LHCN-M2 (cell line): Measurements from ENCODE around the gene BCAS3. TPM values are rescaled to one million over a fixed set of nuclear protein-coding genes. Genes with fewer than 3 reads are reported as not detected.
A peak's percentile ranks its signal among the peaks of the same experiment; 100 is the strongest.

Source experiments
- DNase-seq: peaks from one replicate; pipeline ENCODE4 v3.0.0-alpha.2; 2012; ENCODE audit warnings: low read depth
- total RNA-seq: library from RNA; depleted of rRNA; stranded (reverse); fragments of >200 nt; gene quantifications from 2 replicates; pipeline ENCODE4 v1.2.3, GENCODE V29; 2014

The BCAS3 gene
- total RNA-seq, 1 experiment from 2014 or later, result 6.9 TPM

DNA sequence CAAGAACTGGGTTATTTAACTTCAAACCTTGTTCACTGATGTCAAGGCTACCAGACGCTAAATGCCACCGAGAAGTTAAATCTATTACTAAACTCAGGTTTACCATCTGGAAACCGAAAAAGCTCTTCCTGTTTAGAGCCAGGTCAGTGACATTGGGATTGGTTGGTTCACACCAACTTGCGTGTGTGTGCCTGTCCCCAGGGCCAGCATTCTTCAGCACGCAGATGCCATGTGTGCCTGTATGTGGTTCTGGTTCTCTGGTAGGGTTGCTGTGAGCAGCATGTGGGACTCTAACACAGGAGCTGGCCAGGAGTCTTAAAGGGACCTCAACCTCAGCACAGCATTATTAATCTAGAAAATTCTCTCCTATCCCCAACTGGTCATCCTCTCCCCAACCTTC, 703.9 kb downstream of the BCAS3 start:
- no peak for DNase-seq

GRCh38 chr17:61382796-61383688, 705.4 kb downstream of the BCAS3 start:
- DNase-seq, result no peak

- DNase-seq, result no peak
These were observed 706.1 kb downstream of the BCAS3 start for GRCh38 chr17:61383689-61384201.

- no peak for DNase-seq
These were observed 706.7 kb downstream of the BCAS3 start for GRCh38 chr17:61384354-61384691.

DNA sequence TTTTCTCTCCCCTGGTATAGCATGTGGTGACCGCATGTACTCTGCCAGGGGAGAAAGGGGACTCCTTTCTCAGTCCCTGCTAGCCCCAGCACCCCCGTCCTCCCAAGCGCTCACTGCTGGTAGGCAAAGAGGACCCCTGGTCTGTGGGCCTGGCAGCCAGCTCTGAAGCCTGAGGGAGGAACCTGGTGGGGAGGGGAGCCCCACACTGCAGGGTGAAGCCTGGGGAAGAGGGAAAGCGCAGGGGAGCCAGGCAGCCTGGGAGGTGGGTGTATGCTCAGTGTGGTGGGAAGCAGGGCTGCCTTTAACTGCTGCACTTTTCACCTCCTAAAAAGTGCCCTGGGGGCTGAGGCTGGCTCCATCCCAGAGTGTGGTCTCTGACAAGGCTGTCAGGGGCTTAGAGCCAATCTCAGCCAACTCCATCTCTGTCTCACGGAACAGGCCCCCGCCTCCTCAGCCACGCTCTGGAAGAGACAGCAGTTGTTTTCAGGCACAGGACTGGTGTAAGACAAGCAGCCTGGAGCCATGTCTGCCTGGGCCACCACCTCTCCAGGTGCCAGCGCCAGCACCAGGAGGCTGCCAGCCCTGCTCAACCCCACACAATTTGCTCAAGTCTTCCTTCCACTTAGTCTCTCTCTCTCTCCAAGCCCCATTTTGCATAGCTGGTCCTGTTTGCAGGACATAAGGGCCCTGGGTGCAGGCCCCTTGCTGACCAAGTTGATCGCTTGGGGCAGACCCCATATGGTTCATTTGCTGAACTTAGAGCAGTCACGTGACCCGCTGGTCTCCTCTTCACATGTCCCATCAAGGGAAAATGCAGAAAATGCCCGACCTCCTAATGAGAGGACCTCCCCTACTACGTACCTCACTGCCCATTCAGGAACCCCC, 707.3 kb downstream of the BCAS3 start:
- no peak for DNase-seq

- peak; percentile 36 for DNase-seq
These were observed 708.1 kb downstream of the BCAS3 start for GRCh38 chr17:61385577-61386236.

- DNase-seq, result no peak
These were observed 708.6 kb downstream of the BCAS3 start for GRCh38 chr17:61386251-61386650.

DNA sequence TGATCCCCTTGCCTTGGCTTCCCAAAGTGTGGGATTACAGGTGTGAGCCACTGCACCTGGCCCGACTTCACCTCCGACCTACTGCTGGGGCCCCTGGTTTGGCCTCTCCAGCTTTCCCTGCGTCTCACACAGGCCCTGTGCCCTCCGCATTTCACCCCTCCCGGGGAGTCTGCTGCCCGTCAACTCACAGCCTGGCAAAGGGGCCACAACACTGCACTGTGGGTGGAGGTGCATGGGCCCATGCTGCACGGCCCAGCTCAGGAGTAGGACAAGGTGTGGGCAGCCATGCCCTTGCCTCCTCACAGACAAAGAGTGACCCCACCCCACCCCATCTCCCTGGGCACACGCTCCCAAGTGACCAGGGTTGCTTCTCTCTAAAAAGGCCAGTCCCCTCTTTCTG, 709.4 kb downstream of the BCAS3 start:
- DNase-seq, result no peak

GRCh38 chr17:61387511-61388305, 710.1 kb downstream of the BCAS3 start:
- DNase-seq, result no peak

DNA sequence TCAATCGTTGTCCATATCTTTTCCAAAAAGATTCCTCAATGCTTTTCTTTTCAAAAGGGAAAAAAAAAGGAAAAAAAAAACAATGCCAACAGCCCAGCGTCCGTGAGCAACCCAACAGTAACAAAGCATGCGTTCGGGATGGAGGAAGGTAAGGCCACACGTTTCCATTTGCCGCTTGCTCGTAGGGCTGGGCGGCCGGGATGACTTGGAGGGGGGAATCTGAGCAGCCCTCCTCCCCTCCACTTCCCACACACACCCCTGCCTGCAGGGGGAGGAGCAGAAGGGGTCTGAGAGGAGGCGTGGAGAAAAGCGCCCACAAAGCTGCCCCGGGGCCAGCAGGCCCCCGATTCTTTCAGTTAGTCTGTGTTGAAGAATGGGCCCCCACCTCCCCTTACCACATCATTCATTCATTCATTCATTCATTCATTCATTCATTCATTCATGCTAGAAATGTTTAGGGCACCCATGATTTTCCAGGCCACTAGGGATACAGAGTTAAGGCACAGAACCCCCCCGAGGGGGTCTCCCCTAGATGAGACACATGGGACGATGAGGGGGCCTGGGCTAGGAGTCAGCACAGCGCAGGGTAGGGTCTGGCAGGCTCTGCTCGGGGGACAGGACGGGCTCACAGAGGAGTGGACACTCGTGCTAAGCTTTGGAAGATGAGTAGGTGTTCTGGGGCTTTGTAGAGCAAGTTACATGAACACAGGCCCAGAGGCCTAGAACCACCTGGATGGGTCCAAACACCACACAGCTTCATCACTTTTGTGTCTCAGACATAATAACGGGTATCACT, 711.1 kb downstream of the BCAS3 start:
- DNase-seq, result no peak

DNA sequence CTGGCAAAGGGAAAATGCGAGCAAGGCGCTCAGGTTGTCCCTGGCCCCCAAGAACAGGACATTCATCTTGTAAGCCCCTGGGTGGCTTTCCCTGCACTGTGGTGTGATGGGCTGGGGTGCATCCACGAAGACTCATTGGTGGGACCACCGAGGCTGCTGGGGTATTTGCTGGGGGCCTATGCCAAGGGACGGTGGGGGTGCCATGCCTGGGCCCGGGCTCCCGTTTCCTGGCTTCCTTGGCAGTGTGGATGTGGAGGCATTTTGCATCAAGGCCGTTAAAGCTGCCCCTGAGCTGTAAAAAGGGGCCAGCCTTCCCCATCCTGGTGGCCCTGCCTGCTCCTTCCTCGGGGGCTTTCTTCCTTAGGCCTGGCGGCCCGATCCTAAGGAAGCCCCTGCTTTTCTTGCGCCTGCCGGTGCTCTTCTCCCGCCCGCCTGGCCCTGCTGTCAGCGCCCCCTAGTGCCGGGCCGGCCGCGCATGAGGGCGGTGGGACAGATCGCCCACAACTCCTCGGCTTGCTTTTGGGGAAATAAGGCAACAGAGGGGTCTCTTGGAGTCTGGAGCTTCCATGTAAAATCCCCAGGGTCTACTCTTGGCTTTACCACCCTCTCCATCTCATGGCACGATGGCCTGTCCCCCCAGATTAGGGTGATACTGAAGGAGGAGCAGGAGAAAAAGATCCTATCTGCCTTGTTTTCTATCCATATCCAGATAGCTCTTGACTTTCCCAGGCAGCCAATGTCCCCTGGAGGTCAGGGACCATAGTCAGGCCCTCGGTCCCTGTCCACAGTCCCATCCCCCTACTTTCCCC, 712.2 kb downstream of the BCAS3 start:
- no peak for DNase-seq

GRCh38 chr17:61390479-61390791, 712.8 kb downstream of the BCAS3 start:
- no peak for DNase-seq

DNA sequence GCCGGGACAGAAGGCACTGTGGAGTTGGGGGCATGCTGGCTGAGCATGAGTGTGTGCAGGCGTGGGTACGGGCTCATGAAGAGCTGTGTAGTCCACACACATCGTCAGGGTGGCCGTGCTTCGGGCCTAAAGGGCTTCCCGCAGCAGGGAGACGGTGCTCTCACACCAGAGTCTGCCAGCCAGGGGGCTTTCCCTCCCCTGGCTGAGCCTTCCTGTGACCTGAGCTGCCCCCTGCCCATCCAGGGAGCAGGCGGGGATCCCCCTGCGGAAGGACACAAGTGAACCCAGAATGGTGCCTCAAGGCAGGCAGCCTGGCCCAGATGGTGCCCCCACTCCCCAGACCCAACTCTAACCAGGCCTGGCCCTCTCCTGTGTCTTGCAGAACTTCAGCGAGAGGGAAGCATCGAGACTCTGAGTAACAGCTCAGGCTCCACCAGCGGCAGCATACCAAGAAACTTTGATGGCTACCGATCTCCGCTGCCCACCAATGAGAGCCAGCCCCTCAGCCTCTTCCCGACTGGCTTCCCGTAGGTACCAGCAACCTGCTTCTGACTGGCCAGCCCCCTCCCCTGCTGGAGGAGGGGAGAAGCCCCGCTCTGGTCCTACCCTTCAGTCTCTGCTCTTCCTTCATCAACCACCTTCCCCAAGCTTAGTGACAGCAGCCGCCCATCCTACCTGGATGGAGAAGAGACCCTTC, 714.1 kb downstream of the BCAS3 start:
- DNase-seq, result no peak

- no peak for DNase-seq
These were observed 715.0 kb downstream of the BCAS3 start for GRCh38 chr17:61392679-61393078.

DNA sequence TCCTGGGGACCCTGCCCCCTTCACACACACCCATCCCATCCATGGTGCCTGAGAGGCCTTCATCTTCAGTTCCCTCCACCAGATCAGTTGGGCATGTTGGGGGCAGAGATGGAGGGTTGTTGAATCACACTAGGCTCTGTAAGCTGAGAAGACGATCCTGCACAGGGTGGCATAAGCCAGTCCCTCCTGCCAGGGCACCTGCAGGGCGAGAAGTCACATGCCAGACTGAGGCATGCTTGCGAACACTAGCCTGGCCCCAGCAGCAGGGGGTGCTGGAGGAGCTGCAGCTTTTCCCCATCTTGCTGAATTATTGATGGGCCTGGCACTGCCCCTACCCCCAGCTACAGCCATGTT, 715.9 kb downstream of the BCAS3 start:
- DNase-seq, result peak; percentile 24

DNA sequence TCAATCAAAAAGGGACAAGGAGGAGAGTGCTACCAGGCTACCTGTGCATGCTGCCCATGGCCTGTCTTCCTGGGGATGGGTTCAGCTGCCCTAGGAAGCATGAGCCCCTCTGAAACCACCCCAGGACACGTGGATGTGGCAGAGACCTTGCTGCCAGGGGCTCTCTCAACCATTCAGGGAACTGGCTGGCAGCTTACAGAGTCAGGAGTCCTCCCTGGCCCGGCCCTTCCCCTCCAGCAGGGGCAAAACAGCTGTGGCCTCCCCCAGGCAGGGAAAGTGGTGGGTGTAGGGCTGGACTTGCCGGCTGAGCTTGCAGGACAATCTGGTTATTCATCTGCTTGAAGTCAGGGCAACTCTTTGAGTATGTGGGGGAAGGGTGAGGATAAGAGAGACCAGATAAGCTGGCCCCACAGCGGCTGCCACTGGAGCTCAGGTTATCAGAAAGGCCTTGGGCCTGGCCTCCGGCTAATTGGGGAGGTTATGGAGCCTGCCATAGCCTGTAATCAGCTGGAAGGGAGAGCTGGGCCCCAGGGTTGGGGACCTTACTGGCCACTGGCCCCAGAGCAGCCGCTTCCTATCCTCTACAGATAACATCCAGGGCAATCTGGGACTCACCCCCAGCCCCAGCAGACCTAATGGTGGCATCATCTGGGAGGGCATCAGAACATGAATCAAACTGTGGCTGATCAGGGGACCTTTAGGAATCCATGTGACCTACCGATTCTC, 716.4 kb downstream of the BCAS3 start:
- DNase-seq, result peak; percentile 52

DNA sequence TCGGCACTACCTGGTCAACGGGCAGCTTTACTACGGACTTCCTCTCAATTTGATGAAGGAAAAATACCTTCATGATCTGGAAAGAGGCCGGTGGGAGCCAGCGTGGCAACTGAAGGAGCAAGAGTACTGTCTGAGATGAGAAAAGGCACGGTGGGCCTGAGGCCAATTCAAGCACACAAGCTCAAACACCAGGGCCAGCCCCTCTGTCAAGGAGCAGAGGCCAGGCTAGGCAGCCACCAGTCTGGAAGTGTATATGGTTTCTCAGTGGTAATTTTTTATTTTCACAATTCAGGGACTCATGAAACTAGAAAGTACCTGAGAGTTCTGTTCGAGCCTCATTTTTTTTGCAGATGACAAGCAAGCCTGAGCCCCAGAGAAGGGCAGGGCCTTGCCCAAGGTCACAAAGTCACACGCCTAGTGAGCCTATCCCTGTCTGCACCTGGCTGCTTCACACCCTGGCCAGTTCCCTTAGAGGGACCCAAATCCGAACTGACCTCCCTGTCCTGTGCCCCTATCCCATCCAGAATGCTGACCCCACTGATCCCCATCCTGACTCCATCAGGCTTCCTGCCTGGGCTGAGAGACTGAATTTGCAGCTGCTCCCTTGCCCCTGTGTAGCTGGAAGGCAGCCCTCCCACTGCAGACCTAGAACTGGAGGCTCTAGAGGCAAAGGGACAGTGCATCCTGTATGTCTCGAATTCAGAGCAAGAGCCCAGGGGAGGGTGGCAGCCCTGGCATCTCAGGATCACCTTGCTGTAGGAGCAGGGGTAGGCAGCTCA, 717.2 kb downstream of the BCAS3 start:
- no peak for DNase-seq
